GM21390 (cell line): ENCODE data around the gene GAS2L1.

Experiments used
- ATAC-seq: cut with Tn5 transposase; IDR thresholded peaks from one replicate; pipeline ENCODE4 v1.9.1; 2021; ENCODE audit not compliant: unreplicated experiment

Gene GAS2L1

DNA sequence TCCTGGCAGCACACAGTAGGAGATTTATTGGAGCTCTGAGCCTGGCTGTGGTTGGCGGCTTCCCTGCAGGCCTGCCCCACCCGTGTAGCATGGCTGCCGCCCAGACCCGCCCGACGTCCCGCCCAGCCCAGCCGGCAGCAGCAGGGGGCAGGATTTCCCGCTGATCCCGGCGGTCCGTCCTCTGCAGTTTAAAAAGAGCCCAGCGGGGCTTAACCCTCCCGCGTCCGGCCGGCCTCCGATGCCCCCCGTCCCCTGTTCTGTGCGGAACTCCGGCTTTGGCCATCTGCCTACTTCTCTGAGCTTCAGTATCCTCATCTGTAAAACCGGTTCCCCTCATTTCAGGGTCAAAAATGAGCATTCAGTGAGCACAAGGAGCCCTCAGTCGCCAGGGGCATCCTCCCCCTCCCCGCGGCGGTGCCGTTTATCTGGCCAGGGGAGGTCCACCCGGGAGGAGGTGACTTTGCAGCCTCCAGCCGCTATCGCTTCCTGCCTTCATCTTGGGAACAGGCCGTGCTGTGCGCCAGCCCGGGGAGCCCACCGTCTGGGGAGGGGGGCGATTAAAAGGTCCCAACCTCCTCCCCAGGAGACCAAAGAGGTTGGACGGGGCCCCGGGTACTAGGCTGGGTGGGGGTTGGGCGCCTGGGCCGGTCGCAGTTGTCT lies at the start of gene GAS2L1:
GAS2L1 (plus strand) TSS at position 476 of the 660 bp plus-strand sequence. CDS start 1,456 bp downstream, outside the sequence.
- no peak for ATAC-seq

GRCh38 chr22:29257751-29258181 lies 48.7 kb upstream of the GAS2L1 start:
- no peak for ATAC-seq

GRCh38 chr22:29258407-29259252 lies 47.8 kb upstream of the GAS2L1 start:
- no peak for ATAC-seq

DNA sequence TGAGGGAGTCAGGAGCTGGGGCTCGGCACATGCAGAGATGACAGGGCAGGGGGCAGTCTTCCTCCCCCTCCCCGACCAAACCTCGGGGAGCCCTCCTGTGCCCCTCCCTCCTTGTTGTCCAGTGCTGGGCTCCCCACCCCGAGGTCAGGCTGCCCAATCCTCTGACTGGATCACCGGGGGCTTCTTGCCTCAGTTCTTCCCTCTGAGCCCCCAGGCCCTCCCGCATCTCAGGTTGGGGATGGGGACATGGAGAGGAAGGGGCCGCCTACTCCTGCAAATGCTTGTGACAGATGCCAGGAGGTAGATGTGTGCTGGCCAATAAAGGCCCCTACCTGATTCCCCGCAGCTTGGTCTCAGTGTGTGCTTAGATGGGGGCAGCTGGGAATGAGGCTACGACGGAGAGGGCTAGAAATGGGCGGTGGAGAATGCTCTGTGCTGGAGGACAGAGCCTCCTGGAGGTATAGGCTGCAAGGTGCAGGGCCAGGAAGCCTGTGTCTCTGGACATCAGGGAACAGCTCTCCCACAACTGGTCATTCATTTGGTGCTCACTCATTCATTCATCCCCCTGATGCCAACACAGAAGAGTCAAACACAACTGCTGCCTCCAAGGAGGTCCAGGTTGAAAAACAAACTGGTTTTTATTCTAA lies 47.1 kb upstream of the GAS2L1 start:
- no peak for ATAC-seq

GRCh38 chr22:29260031-29260560 lies 46.4 kb upstream of the GAS2L1 start:
- no peak for ATAC-seq

DNA sequence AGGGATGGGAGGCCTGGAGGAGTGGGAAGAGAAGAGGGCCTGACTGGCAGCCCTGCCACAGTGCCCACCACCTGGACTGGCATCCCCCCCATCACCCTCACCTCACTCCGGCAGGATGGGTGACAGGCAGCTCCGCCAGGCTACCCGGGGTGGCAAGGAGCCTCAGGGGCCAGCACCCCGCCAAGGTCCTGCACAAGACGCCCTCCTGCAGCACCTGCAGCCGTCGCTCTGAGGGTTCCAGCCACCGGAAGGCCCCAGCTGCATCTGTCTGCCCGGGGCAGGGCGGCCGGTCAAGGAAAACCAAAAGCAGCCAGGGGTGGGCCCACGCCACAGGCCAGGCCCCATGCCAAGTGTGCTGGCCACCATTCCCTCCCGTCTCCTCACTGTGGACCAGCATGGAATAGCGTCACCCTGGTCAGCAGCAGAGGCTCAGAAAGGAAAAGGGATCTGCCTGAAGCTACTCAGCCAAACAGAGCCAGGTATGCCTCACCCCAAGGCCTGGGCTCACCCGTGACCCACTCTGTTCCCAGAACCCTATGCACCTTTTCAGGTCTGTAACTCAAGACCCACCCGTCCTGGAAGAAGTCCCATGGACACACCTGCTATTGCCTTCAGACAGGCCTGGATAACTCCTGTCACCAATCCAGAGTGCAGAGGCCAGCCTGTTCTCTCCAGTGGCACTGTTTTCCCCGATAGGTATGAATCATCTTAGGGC lies 45.7 kb upstream of the GAS2L1 start:
- ATAC-seq = no peak

- ATAC-seq = no peak
Observed at GRCh38 chr22:29263791-29264276, 42.6 kb upstream of the GAS2L1 start.

GRCh38 chr22:29265305-29265704 lies 41.1 kb upstream of the GAS2L1 start:
- ATAC-seq = no peak

- ATAC-seq = no peak
Observed at GRCh38 chr22:29265929-29266328, 40.5 kb upstream of the GAS2L1 start.

DNA sequence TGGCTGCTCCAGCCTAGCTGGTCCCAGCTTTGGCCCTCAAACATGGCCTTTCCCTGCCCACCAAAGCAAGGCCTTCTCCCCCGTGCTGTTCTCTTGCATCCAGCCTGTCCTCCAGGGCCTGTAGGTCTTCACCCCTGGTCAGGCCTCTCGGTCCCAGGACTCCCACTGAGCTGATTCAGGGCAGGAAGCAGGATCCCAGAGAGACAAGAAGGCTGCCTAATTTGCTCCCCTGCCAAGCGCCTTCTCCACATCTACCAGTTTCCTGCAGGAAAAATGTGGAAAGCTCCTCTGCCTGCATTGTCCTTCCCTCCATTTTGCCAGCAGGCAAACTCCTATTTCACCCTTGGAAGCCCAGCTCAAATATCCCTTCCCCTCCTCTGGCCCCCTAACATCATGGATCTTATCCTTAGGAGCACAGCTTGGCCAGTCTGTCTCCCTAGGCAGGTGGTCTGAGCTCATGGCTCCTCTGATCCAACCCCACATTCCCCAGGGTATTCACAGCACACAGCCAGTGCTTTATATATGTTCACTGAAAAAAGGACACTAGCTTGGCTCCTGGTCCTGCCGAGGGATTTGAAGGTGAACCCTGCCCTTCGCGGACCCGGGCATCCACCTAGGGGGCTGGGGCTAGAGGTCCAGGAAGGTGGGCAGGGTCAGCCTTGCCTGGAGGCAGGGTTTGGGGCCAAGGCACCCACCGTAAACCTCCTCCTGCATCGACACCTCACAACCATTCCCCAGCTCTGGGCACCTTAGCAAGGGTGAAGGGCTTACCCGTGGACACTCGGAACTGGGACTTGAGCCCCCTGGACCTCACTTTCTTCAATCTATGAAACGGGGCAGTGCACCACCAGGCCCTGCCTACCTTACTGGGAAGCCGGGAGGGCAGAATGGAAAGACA lies 39.6 kb upstream of the GAS2L1 start:
- ATAC-seq = no peak

DNA sequence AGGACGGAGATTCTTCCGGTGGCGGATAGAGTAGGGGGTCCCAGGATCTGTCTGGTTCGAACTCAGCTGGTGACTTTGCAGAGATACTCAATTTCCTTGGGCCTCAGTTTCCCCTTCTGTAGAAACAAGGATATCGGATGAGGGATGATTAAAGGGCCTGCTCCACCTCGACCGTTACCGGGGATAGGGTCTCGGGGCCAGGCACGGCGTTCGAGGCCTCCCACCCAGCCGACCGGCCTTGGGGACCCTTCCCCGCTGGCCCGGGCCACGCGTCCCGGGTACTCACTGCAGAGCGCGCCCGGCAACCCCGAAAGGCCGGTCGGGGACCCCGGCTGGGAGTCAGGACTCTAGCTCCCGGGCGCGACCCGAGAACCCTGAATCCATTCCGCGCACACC lies 39.0 kb upstream of the GAS2L1 start:
- peak; percentile 24 for ATAC-seq

DNA sequence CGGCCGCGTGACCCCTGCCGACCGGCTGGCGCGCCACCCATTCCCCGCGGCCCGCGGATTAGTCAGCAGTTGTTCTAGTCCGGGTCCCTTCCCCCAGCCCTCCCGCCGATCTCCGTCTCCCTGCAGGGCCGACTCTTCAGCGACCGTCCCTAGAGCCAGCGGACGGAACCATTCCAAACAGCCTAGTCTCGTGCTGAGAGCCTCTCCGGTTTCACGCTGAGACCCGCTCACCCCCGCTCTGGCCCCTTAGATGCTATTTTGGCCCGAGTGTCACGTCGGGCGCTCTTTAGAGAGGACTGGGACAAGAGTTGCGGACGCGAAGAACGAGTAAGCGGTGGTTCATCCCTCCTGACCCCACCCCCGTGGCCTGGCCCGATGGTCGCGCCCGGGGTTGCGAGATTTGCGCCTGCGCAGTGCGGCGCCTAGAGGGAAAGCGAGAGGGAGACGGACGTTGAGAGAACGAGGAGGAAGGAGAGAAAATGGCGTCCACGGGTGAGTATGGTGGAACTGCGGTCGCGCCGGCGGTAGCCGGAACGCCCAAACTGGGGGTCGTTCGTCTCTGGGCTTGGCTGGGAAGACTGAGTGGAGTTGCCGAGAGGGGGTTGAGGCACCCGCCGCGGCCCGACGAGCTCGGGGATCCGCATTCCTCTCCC lies 38.5 kb upstream of the GAS2L1 start, which contains the start of the genes EWSR1 and RHBDD3:
EWSR1 (plus strand) TSS at position 411 of the 653 bp plus-strand sequence; CDS start at position 480, 69 bp downstream.
RHBDD3 (minus strand) TSS at position 124 of the 653 bp plus-strand sequence. CDS start 2,355 bp downstream, outside the sequence.
- ATAC-seq = peak; percentile 69

GRCh38 chr22:29268511-29269229 lies 37.8 kb upstream of the GAS2L1 start:
- ATAC-seq = peak; percentile 31

GRCh38 chr22:29269230-29269604 lies 37.2 kb upstream of the GAS2L1 start:
- ATAC-seq = no peak

DNA sequence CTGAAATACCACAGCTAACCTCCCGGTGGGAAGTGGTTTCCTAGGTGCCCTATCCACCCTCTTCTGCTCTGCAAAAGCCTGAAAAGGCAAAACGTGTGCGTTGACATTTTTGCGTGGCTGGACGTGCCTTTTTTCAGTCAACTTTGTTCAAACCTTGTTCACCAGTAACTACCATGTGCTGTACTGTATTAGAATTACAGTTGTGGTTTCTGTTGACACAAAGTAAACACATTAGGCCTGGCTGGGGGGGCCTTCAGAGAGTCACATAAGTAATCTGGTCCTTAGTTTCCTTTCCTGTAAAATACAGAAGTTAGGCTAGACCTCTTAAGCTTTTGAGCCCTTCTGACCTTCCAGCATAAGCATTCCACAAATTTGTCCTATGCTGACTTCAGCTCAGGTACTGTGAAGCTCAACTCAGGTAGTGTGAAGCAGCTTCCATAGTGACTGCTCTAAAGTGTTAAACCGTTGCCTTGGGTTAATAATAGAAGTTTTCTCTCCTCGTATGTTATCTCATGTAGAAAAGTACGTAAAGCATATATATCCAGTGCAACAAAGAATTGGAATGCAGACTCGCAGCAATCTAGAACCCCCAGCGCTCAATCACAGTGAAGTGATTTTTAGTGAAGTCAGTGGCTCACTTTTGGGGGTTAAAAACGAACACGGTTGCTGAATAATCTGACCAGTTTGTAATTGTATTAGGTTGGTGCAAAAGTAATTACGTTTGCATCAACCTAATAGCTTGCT lies 36.5 kb upstream of the GAS2L1 start:
- ATAC-seq = no peak

DNA sequence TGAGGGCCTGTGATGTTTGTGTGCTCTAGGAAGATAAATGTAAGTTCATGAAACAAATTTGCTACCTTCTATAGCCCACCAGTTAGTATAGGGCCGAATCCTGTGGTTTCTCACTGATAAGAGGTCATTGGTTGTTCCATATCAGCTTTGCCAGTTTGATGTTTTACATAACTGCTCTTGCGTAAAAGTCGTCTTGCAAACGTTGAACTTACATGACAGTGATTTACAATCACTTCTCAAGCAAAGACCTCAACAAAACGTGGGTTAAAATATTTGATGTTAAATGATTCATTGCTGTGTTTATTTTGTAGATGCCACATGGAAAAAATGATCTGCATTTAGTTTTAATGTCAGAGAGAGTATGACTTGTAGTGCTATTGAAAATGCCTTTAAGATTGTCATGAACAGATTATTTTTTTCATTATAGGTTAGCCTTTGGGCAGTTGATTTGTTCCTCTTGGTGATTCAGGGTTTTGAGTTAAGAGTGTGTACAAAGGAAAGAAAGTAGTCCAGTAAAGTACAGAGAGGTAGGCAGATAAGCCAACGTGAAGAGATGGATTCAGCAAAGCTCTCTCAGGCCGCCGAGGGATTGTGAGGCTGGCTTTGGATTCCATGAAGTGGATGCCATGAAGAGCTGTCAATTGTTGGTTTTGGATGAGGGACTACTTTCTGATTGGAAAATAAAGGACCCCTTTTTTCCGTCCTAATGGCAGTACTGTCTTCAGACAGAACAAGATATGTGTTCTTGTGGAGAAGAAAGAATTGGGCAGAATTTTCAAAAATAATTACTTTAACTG lies 35.8 kb upstream of the GAS2L1 start:
- ATAC-seq = no peak

DNA sequence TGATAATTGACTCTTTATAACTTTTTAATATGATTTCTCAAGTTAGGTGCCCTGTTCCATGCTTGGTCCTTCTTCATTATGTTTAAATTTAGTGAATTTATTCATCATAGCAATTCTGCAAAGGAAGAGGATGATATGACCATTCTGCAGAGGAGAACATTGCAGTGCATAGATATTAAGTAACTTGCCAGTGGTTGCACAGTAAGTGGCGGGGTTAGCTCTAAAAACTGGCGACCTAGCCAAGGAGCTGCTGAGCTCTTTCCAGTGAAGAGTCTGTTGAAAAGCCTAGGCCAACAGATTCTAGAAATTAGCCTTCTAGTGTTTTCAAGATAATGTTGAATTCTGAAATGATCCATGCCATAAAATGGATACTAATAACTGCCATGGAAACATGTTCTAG lies 33.8 kb upstream of the GAS2L1 start:
- ATAC-seq = no peak
